Measurements from ENCODE around the gene EVX2. TPM values are rescaled to one million over a fixed set of nuclear protein-coding genes. Genes with fewer than 3 reads are reported as not detected.

Gene EVX2
- total and polyA plus RNA-seq, 4 donors = not detected

- TF ChIP-seq, protein P1, sequence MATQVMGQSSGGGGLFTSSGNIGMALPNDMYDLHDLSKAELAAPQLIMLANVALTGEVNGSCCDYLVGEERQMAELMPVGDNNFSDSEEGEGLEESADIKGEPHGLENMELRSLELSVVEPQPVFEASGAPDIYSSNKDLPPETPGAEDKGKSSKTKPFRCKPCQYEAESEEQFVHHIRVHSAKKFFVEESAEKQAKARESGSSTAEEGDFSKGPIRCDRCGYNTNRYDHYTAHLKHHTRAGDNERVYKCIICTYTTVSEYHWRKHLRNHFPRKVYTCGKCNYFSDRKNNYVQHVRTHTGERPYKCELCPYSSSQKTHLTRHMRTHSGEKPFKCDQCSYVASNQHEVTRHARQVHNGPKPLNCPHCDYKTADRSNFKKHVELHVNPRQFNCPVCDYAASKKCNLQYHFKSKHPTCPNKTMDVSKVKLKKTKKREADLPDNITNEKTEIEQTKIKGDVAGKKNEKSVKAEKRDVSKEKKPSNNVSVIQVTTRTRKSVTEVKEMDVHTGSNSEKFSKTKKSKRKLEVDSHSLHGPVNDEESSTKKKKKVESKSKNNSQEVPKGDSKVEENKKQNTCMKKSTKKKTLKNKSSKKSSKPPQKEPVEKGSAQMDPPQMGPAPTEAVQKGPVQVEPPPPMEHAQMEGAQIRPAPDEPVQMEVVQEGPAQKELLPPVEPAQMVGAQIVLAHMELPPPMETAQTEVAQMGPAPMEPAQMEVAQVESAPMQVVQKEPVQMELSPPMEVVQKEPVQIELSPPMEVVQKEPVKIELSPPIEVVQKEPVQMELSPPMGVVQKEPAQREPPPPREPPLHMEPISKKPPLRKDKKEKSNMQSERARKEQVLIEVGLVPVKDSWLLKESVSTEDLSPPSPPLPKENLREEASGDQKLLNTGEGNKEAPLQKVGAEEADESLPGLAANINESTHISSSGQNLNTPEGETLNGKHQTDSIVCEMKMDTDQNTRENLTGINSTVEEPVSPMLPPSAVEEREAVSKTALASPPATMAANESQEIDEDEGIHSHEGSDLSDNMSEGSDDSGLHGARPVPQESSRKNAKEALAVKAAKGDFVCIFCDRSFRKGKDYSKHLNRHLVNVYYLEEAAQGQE (IDR thresholded peaks at IDR 0.05) = no peak
- TF ChIP-seq TAF1 (conservative IDR thresholded peaks at IDR 0.05) = no peak
These were observed 7.8 kb upstream of the EVX2 start (continued) for GRCh38 chr2:176091329-176092258.

- TF ChIP-seq CTCF (IDR thresholded peaks at IDR 0.05; ENCODE audit: low read depth, low read length, missing input control) (no peak), HNF4A (conservative IDR thresholded peaks at IDR 0.05) (no peak), YY1 (IDR thresholded peaks at IDR 0.05) (no peak), HNF4G (IDR thresholded peaks at IDR 0.05) (no peak), RAD21 (IDR thresholded peaks at IDR 0.05) (no peak), FOXA2 (IDR thresholded peaks at IDR 0.05) (no peak), ATF3 (IDR thresholded peaks at IDR 0.05) (no peak), NR2F2 (IDR thresholded peaks at IDR 0.05) (no peak), FOXA1 (IDR thresholded peaks at IDR 0.05) (no peak), GABPA (IDR thresholded peaks at IDR 0.05 in 1 of 2, conservative IDR thresholded peaks at IDR 0.05 in 1 of 2) (no peak), ZBTB33 (IDR thresholded peaks at IDR 0.05) (no peak), TAF1 (conservative IDR thresholded peaks at IDR 0.05) (no peak), SP1 (IDR thresholded peaks at IDR 0.05) (no peak), JUND (IDR thresholded peaks at IDR 0.05) (no peak)
- Histone ChIP-seq H3K4me3 (ENCODE audit: low read depth in 1 of 3, low read length in 3 of 3) (no peak overlapping the region), H3K9me3 (ENCODE audit: control insufficient read depth in 4 of 4, low read length in 3 of 4) (peaks cover 0 to 4% (median 2%) of the 10 kb centered on the region in 4 donors), H3K4me1 (ENCODE audit: control insufficient read depth in 4 of 4, insufficient read depth in 4 of 4, low read length in 3 of 4) (peaks cover 10 to 22% (median 16%) of the 10 kb centered on the region in 4 donors), H3K27me3 (ENCODE audit: control insufficient read depth in 4 of 4, insufficient read depth in 4 of 4, low read length in 3 of 4) (peaks cover 10 to 55% (median 33%) of the 10 kb centered on the region in 4 donors), H3K27ac (ENCODE audit: low read depth in 1 of 2, low read length in 2 of 2) (no peak overlapping the region), H3K9ac (ENCODE audit: low read depth in 1 of 2, low read length in 2 of 2) (no peak overlapping the region), H3K36me3 (ENCODE audit: control insufficient read depth in 4 of 4, insufficient read depth in 3 of 4, low read depth in 1 of 4, low read length in 3 of 4) (no peaks in the 10 kb centered on the region)
- WGBS = 20% methylated on average over 5 of the region's 5 CpGs
- DNase-seq (ENCODE audit: low spot score) = no peak
These were observed 7.1 kb upstream of the EVX2 start for GRCh38 chr2:176090862-176091261.

Measured in liver (tissue), 9 donors.